Measurements from ENCODE around the gene RRP8.

- TF ChIP-seq POLR2AphosphoS5 (IDR thresholded peaks at IDR 0.05; ENCODE audit: low read depth, low read length) (no peak), POLR2A (IDR thresholded peaks at IDR 0.05; ENCODE audit: low read depth, low read length) (no peak), TAF1 (IDR thresholded peaks at IDR 0.05; ENCODE audit: borderline replicate concordance, low read depth, low read length) (no peak)
Measured at GRCh38 chr11:6615882-6616585, 12.6 kb upstream of the RRP8 start.
